HG02970 (cell line): ENCODE results near the gene FBXW7.
"Not testable (repeated sequence)": the region's sequence is repeated elsewhere in the genome, so short reads cannot be mapped to it uniquely, and the experiment has no call there.

ENCODE experiments used
- ATAC-seq: cut with Tn5 transposase; IDR thresholded peaks from one replicate; pipeline ENCODE4 v1.9.1; 2021; ENCODE audit warnings: mild to moderate bottlenecking, moderate library complexity, moderate number of reproducible peaks; ENCODE audit not compliant: unreplicated experiment, low FRiP score

Gene FBXW7

DNA sequence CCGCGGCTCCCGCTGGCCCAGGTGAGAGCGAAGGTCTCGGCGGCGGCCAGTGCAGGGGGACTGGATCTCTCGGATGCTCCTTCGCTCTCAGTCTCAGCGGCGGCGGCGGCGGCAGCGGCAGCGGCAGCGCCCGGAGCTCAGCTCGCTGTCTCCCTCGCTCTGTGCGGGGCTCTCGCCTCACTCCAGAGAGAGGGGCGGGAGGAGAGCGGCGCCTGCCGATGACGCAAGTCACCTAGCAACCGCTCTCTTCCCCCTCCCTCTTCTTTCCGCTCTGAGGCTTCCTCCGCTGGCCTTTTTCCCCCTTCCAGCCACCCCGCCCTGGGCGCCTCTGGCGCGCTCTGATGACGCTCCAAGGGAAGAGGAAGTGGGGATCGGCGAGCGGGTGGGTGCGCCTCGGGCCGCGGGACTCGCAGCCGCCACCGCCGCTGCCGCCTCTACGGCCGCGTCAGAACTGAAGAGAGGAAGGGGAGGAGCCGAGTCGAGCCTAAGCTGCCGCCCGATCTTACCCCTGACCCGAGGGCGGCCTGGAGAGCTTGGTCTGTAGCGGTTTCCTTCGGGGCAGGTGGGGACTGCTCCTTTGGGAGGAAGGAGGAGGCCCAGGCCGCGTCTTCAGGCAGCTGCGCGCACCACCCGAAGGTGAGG is at the start of gene FBXW7:
TSS of gene FBXW7 (minus strand) at position 190 of the 642 bp plus-strand sequence. CDS start 124,289 bp downstream, outside the sequence.
- ATAC-seq = peak; percentile 85

- ATAC-seq = no peak
Observed at GRCh38 chr4:152585023-152585441, 49.1 kb upstream of the FBXW7 start.

DNA sequence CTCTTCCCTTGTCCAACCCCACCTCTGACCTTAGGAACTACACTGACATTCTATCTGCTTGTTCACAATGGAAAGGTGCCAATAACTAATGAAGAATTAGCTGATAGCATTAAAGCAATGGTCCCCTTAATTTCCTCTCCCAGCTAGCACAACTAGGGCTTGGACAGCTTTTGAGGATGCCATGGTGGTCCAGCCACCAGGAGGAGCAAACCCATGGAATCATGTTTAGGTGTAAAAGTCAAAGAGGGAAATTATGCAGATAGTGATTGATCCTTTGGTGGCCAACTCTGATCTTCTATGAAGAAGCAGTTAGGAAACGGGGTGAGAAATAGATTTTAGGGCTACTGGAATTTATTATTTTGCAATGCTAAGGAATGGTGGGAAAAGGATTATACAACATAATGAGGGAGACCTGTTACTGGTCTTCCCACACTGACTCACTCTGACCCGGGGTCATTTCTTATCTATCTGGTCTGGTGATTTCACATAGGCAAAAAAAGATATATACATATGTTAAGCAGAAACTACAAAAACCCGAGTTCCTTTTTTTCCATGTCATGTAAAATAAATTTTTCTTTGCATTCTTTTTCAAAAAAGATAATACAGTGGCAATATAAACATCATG is 45.8 kb upstream of the FBXW7 start:
- no peak for ATAC-seq

DNA sequence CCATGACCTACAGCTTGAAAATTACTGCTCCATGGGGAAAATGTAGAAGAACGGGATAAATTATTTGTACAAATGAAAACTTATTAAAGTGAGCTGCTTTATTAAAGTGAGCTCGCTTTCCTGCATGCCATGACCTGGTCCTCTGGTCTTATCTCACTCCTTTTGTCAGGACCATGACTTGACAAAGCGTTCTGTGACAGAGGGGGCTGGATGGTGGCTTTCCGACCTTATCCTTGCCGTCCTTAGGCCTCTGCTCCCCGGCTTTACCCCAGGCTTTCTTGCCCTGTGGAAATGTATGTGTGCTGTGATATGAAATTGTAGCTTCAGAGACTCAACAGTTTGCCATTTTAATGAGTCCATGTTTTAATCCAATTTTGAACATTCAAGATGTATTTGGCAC is 44.0 kb upstream of the FBXW7 start:
- ATAC-seq = no peak

GRCh38 chr4:152579107-152579764 is 43.3 kb upstream of the FBXW7 start:
- no peak for ATAC-seq

- ATAC-seq = no peak
Observed at GRCh38 chr4:152578670-152579069, 42.8 kb upstream of the FBXW7 start.

DNA sequence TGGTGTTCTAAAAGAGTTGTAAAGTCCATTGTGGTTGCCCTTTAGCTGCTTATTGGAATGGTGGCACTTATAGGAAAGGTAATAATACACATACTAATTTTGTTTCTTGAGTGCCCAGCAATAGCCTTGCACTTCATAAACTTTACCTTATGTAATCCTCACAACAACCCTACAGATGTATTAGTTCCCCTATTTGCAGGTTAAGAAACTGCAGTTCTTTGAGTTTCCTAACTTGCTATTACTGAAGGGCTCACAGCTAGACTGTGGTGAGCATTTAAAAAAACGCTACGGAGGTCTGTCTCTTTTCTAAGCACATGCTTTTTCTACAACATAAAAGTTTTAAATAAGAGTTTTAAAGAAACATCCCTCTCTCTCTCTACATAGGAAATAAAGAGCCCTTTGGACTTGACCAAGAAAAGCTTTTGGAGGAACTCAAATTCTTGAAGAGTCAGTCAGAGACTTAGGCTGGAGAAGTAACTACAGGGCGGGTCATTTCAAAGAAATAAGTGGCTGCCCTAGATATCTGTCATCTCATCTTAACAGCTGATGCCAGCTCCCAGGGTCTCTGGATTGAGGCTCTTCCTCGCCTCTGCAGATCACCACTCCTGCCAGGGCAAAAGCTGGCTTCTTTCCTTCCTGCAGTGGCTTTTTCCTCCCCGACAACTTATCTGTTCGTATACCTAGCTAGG is 42.0 kb upstream of the FBXW7 start:
- no peak for ATAC-seq

- no peak for ATAC-seq
Observed at GRCh38 chr4:152575533-152575932, 39.6 kb upstream of the FBXW7 start.

- no peak for ATAC-seq
Observed at GRCh38 chr4:152573861-152574260, 38.0 kb upstream of the FBXW7 start.

DNA sequence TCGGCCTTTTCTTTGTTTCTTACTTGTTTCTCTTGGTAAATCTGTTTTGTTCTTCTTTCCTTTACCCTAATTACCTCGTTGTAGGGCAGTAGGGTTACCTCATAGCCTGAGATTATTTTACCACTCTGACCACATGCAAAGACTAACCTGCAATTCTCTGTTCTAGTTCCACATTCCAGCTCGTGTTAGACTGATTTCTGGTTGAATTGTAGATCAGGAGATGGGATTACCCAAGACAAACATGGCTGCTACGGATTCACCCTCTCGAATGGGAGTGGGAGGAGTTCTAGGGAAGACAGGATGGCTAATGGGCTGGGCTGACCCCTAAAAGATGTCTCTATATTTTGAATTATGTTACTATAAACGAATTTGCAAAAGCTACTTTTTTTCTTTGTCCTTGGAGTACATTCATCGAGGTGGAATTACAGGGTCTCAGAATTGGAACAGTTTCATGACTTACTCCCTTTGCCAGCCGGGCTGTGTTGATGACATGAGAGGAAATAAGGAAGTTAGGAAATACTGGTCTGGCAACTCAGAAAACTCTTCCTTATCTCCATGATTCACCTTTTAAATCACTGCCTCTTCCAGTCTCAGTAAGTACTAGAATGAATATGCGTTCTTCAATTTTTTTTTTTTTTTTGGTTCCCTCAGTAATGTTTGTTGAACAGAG is 36.7 kb upstream of the FBXW7 start:
- ATAC-seq = no peak

- ATAC-seq = no peak
Observed at GRCh38 chr4:152571770-152572169, 35.9 kb upstream of the FBXW7 start.

- no peak for ATAC-seq
Observed at GRCh38 chr4:152571296-152571695, 35.4 kb upstream of the FBXW7 start.

- no peak for ATAC-seq
Observed at GRCh38 chr4:152565333-152565732, 29.4 kb upstream of the FBXW7 start.

DNA sequence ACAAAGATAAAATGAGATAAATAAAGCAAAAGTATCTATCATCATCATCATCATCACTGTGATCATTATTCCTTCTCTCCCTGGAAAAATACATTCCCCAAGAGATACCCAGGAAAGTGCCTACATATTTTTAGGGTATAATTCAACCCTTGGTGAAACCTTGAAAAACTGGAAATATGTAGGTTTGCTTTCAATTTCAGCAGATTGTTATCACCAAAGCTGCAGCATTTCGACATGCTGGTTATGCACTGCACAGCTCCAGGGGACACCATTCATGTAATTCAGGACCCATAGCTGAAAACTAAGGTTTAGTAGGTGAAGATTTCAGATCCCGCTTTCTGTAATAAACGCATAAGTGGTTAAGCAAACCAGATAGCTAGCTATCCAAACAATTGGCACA is 28.4 kb upstream of the FBXW7 start:
- no peak for ATAC-seq

DNA sequence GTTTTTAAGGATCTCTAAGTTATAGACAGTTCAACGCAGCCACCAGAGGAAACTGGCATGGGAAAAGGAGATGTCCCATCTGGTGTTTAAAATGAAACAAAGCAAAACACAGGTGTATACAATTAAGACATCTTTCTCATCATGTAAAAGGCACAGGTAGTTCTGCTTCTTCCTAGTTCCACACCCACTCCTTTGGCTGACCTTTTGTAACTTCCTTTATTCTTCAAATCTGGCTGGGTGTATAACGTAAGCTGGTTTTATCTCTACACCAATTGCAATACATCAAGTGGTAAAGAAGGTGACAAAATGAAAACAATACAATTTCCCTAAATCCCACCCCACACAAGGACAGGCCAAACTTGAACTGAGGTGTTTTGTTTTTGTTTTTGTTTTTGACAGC is 27.3 kb upstream of the FBXW7 start:
- no peak for ATAC-seq

- ATAC-seq = no peak
Observed at GRCh38 chr4:152559641-152560040, 23.7 kb upstream of the FBXW7 start.

- no peak for ATAC-seq
Observed at GRCh38 chr4:152558396-152558795, 22.5 kb upstream of the FBXW7 start.

DNA sequence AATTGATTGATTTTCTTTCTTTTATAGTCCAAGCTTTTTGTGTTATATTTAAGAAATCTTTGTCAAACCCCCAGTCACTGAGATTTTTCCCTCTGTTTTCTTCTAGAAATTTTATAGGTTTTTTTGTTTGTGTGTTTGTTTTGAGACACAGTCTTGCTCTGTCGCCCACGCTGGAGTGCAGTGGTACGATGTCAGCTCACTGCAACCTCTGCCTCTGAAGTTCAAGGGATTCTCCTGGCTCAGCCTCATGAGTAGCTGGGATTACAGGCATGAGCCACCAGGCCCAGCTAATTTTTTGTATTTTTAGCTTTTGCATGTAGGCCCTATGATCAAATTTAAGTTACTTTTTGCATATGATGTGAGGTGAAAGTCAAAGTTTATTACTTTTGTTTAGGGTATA is 20.9 kb upstream of the FBXW7 start:
- no peak for ATAC-seq

- no peak for ATAC-seq
Observed at GRCh38 chr4:152556283-152556682, 20.4 kb upstream of the FBXW7 start.

GRCh38 chr4:152554742-152555141 is 18.9 kb upstream of the FBXW7 start:
- no peak for ATAC-seq

DNA sequence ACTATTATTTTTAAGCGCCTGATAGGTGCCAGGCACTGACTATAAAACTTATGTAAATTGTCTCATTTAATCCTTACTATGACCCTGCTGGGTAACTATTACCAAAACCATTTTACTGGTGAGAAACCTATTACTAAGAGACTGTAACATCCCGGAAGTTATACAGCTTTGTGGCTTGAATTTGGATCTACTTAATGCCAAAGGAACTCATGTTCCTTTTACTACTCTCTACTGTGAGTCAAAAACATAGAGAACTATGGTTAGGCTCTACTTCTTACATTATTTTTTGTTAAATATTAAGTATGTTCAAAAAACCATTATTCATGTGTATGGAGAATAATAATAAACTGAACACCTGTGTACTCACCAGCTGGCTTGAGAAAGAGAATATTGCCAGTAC is 14.8 kb upstream of the FBXW7 start:
- not testable (repeated sequence) for ATAC-seq
